ENCODE data around the gene DPP3. TPM values are rescaled to one million over a fixed set of nuclear protein-coding genes. Genes with fewer than 3 reads are reported as not detected.
"Not testable (repeated sequence)": the region's sequence is repeated elsewhere in the genome, so short reads cannot be mapped to it uniquely, and the experiment has no call there.

The DPP3 gene
- total RNA-seq, 1 donor: 35.8 TPM

DNA sequence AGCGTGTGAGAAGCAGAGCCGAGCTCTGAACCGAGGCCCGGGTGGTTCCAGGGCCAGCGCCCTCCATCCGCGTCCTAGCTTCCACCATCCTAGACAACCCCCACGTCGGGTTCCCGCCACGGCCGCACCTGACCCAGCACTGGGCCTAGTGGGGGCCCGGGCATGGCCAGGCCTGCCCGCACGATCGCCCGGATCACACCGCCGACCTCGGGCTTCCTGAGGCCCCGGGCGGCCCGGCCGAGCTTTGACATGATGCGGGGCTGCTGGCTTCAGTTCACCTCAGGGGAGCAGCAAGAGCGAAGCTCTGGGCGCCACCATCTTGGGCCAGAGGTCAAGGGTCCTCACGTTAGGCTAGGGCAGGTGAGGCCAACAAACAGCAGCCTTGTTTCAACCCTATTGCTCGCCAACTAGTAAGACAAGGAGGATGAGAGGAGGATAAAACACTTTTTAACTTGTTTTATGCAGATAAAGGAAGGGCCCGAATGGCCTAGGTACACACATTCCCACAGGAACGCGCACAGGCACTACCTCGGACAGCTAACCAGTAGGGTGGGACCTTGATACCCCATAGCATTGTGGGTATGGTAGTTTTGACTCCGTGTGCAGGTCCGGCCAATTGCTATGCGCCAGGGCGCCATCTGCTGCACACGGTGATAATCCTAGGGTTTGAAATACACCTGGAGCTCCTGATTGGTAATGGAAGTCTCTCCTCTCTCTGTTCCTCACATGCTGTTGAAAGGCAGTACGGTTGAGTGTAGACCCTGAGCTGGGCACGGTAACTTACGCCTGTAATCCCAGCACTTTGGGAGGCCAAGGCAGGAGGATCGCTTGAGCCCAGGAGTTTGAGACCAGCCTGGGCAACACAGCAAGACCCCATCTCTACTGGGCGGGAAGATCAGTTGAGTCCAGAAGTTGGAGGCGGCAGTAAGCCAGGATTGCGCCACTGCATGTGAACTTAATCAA is 41.4 kb upstream of the DPP3 start, which contains the start of gene MRPL11:
TSS of gene MRPL11 (minus strand) at position 345 of the 963 bp plus-strand sequence. CDS start at position 251, 94 bp downstream.
- no peaks in the 10 kb centered on the region for H4K20me1 ChIP-seq (ENCODE audit: insufficient read depth, low read length)
- H3K4me1 ChIP-seq (ENCODE audit: insufficient read depth, low read length): peaks cover 12% of the 10 kb centered on the region
- peaks cover 3% of the 10 kb centered on the region for H3K27me3 ChIP-seq (ENCODE audit: insufficient read depth, low read length)
- DNase-seq (ENCODE audit: insufficient read length, low spot score, missing footprints): peak; percentile 100
- peaks cover 7% of the 10 kb centered on the region for H3K79me2 ChIP-seq (ENCODE audit: insufficient read depth, low read length)
- TF ChIP-seq, protein P1, sequence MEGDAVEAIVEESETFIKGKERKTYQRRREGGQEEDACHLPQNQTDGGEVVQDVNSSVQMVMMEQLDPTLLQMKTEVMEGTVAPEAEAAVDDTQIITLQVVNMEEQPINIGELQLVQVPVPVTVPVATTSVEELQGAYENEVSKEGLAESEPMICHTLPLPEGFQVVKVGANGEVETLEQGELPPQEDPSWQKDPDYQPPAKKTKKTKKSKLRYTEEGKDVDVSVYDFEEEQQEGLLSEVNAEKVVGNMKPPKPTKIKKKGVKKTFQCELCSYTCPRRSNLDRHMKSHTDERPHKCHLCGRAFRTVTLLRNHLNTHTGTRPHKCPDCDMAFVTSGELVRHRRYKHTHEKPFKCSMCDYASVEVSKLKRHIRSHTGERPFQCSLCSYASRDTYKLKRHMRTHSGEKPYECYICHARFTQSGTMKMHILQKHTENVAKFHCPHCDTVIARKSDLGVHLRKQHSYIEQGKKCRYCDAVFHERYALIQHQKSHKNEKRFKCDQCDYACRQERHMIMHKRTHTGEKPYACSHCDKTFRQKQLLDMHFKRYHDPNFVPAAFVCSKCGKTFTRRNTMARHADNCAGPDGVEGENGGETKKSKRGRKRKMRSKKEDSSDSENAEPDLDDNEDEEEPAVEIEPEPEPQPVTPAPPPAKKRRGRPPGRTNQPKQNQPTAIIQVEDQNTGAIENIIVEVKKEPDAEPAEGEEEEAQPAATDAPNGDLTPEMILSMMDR (IDR thresholded peaks at IDR 0.05; ENCODE audit: extremely low read depth, low read depth, low read length): peak; percentile 73
- H3K36me3 ChIP-seq (ENCODE audit: insufficient read depth, low read length): peaks cover 9% of the 10 kb centered on the region
- H2AFZ ChIP-seq (ENCODE audit: low read length): peak within 1 kb of the TSS; percentile 99
- no peaks in the 10 kb centered on the region for H3K9me3 ChIP-seq (ENCODE audit: low read depth, low read length)
- H3K27ac ChIP-seq (ENCODE audit: low read depth, low read length): peak within 1 kb of the TSS; percentile 84
- peak within 1 kb of the TSS; percentile 99 for H3K4me2 ChIP-seq (ENCODE audit: insufficient read depth, low read length)
- H3K4me3 ChIP-seq (ENCODE audit: insufficient read depth, low read length): peak within 1 kb of the TSS; percentile 84

DNA sequence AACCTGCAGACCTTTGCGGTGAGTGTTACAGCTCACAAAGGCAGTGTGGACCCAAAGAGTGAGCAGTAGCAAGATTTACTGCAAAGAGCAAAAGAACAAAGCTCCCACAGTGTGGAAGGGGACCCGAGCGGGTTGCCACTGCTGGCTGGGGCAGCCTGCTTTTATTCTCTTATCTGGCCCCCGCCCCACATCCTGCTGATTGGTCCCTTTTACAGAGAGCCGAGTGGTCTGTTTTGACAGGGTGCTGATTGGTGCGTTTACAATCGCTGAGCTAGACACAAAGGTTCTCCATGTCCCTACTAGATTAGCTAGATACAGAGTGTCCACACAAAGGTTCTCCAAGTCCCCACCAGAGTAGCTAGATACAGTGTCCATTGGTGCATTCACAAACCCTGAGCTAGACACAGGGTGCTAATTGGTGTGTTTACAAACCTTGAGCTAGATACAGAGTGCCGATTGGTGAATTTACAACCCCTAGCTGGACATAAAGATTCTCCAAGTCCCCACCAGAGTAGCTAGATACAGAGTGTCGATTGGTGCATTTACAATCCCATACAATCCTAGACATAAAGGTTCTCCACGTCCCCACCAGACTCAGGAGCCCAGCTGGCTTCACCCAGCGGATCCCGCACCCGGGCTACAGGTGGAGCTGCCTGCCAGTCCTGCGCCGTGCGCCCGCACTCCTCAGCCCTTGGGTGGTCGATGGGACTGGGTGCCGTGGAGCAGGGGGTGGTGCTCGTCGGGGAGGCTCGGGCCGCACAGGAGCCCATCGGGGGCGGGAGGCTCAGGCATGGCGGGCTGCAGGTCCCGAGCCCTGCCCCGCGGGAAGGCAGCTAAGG is 39.9 kb upstream of the DPP3 start:
- H4K20me1 ChIP-seq (ENCODE audit: insufficient read depth, low read length); H2AFZ ChIP-seq (ENCODE audit: low read length); H3K36me3 ChIP-seq (ENCODE audit: insufficient read depth, low read length); H3K4me2 ChIP-seq (ENCODE audit: insufficient read depth, low read length); H3K27ac ChIP-seq (ENCODE audit: low read depth, low read length); H3K4me3 ChIP-seq (ENCODE audit: insufficient read depth, low read length); H3K27me3 ChIP-seq (ENCODE audit: insufficient read depth, low read length); H3K9me3 ChIP-seq (ENCODE audit: low read depth, low read length); DNase-seq (ENCODE audit: insufficient read length, low spot score, missing footprints); H3K79me2 ChIP-seq (ENCODE audit: insufficient read depth, low read length): not testable (repeated sequence)
- peaks cover 23% of the 10 kb centered on the region for H3K4me1 ChIP-seq (ENCODE audit: insufficient read depth, low read length)

DNA sequence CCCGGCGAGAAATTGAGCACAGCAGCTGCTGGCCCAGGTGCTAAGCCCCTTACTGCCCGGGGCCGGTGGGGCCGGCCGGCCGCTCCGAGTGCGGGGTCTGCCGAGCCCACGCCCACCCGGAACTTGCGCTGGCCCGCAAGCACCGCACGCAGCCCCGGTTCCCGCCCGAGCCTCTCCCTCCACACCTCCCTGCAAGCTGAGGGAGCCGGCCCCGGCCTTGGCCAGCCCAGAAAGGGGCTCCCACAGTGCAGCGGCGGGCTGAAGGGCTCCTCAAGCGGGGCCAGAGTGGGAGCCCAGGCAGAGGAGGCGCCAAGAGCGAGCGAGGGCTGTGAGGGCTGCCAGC is 39.3 kb upstream of the DPP3 start:
- H3K27me3 ChIP-seq (ENCODE audit: insufficient read depth, low read length); DNase-seq (ENCODE audit: insufficient read length, low spot score, missing footprints); H2AFZ ChIP-seq (ENCODE audit: low read length); H3K27ac ChIP-seq (ENCODE audit: low read depth, low read length); H3K4me3 ChIP-seq (ENCODE audit: insufficient read depth, low read length); H3K36me3 ChIP-seq (ENCODE audit: insufficient read depth, low read length); H4K20me1 ChIP-seq (ENCODE audit: insufficient read depth, low read length); H3K4me2 ChIP-seq (ENCODE audit: insufficient read depth, low read length); H3K79me2 ChIP-seq (ENCODE audit: insufficient read depth, low read length); H3K9me3 ChIP-seq (ENCODE audit: low read depth, low read length): not testable (repeated sequence)
- H3K4me1 ChIP-seq (ENCODE audit: insufficient read depth, low read length): peaks cover 23% of the 10 kb centered on the region

DNA sequence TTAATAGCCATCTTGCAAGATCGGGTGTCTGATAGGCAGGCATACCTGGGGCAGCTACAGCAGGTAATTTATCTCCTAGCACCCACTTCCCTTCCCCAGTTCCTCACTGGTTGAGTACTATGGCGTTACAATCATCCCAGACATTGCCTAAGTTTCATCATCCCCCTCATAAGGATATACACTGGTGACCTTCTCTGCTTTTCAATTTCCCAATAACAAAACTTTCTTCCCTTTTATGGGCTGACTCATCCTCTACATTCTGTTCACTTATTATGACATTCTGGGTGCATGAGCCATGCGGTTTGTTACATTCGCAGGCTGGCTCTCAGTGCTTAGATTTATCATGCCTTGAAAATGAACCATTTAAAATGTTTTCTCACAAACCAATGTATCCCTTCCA is 36.6 kb upstream of the DPP3 start:
- Histone ChIP-seq H3K27ac (ENCODE audit: low read depth, low read length) (peak overlapping the region; percentile 77), H3K4me1 (ENCODE audit: insufficient read depth, low read length) (peaks cover 16% of the 10 kb centered on the region), H3K79me2 (ENCODE audit: insufficient read depth, low read length) (no peaks in the 10 kb centered on the region), H3K27me3 (ENCODE audit: insufficient read depth, low read length) (peaks cover 16% of the 10 kb centered on the region), H3K36me3 (ENCODE audit: insufficient read depth, low read length) (no peaks in the 10 kb centered on the region), H2AFZ (ENCODE audit: low read length) (peak overlapping the region; percentile 6), H3K4me2 (ENCODE audit: insufficient read depth, low read length) (peak overlapping the region; percentile 59), H3K9me3 (ENCODE audit: low read depth, low read length) (no peaks in the 10 kb centered on the region), H3K4me3 (ENCODE audit: insufficient read depth, low read length) (peak overlapping the region; percentile 22), H4K20me1 (ENCODE audit: insufficient read depth, low read length) (no peaks in the 10 kb centered on the region)
- peak; percentile 95 for DNase-seq (ENCODE audit: insufficient read length, low spot score, missing footprints)
- TF ChIP-seq, protein P1 (IDR thresholded peaks at IDR 0.05; ENCODE audit: extremely low read depth, low read depth, low read length): no peak
